Neuronal stem cell (in vitro differentiated cells): ENCODE measurements around the gene STK32B.

Experiments used
- DNase-seq: peaks from one replicate; pipeline ENCODE4 v3.0.0-alpha.2; 2013; ENCODE audit warnings: low spot score
- H2AFZ ChIP-seq: one replicate; pipeline ENCODE4 v1.6.1; 2013; ENCODE audit warnings: mild to moderate bottlenecking, low read length, inconsistent platforms
- H2AK5ac ChIP-seq: 2 replicates; pipeline ENCODE4 v1.6.1; 2013; ENCODE audit warnings: low read depth, mild to moderate bottlenecking, inconsistent platforms, low read length, moderate library complexity, mixed read lengths
- H2BK120ac ChIP-seq: 2 replicates; pipeline ENCODE4 v1.6.1; 2013; ENCODE audit warnings: low read depth, mild to moderate bottlenecking, inconsistent platforms, low read length, moderate library complexity, mixed read lengths
- H2BK12ac ChIP-seq: one replicate; pipeline ENCODE4 v1.6.1; 2013; ENCODE audit warnings: low read length, inconsistent platforms
- H2BK15ac ChIP-seq: 2 replicates; pipeline ENCODE4 v1.6.1; 2013; ENCODE audit warnings: mild to moderate bottlenecking, low read length, inconsistent platforms, mixed read lengths
- H2BK5ac ChIP-seq: one replicate; pipeline ENCODE4 v1.6.1; 2013; ENCODE audit warnings: inconsistent platforms, mild to moderate bottlenecking, low read length, moderate library complexity
- H3K14ac ChIP-seq: one replicate; pipeline ENCODE4 v1.6.1; 2013; ENCODE audit warnings: low read length, inconsistent platforms
- H3K18ac ChIP-seq: 2 replicates; pipeline ENCODE4 v1.6.1; 2013; ENCODE audit warnings: low read length, inconsistent platforms
- H3K23ac ChIP-seq: 2 replicates; pipeline ENCODE4 v1.6.1; 2013; ENCODE audit warnings: low read depth, mild to moderate bottlenecking, mixed read lengths, low read length, inconsistent platforms; ENCODE audit not compliant: poor library complexity
- H3K27ac ChIP-seq: replicated peaks from 3 replicates; pipeline ENCODE4 v1.5.1; 2013; ENCODE audit warnings: low read length, inconsistent platforms
- H3K27me3 ChIP-seq, 3 experiments: 2 replicates each; pipeline ENCODE4 v1.6.1; 2013; ENCODE audit warnings: low read length in 3 of 3, mild to moderate bottlenecking in 2 of 3, inconsistent platforms in 1 of 3, low read depth in 1 of 3, mixed read lengths in 1 of 3, moderate library complexity in 1 of 3; ENCODE audit not compliant: control insufficient read depth in 3 of 3, insufficient read depth in 3 of 3
- H3K36me3 ChIP-seq, 2 donors: replicated peaks in 1 of 2; 2 replicates each; pipeline ENCODE4 v1.6.1; 2013; ENCODE audit warnings: low read length in 2 of 2; ENCODE audit not compliant: control insufficient read depth in 2 of 2, insufficient read depth in 2 of 2
- H3K4ac ChIP-seq: 2 replicates; pipeline ENCODE4 v1.6.1; 2013; ENCODE audit warnings: inconsistent platforms, mild to moderate bottlenecking, low read length, moderate library complexity
- H3K4me1 ChIP-seq, 2 donors: 1 replicate in 1 of 2; 2 replicates in 1 of 2; pipeline ENCODE4 v1.6.1; 2013; ENCODE audit warnings: low read length in 2 of 2, low read depth in 1 of 2; ENCODE audit not compliant: control insufficient read depth in 2 of 2, insufficient read depth in 1 of 2
- H3K4me2 ChIP-seq: one replicate; pipeline ENCODE4 v1.6.1; 2013; ENCODE audit warnings: mild to moderate bottlenecking, low read length, inconsistent platforms; ENCODE audit not compliant: insufficient read depth, poor library complexity, severe bottlenecking
- H3K4me3 ChIP-seq, 2 donors: 2 replicates each; pipeline ENCODE4 v1.5.1; 2013; ENCODE audit warnings: low read length in 2 of 2, mild to moderate bottlenecking in 2 of 2, inconsistent platforms in 1 of 2, moderate library complexity in 1 of 2
- H3K79me1 ChIP-seq: one replicate; pipeline ENCODE4 v1.6.1; 2013; ENCODE audit warnings: low read depth, mild to moderate bottlenecking, inconsistent platforms, low read length, moderate library complexity
- H3K9ac ChIP-seq: one replicate; pipeline ENCODE4 v1.6.1; 2013; ENCODE audit warnings: mild to moderate bottlenecking, low read depth, low read length, inconsistent platforms; ENCODE audit not compliant: poor library complexity
- H3K9me3 ChIP-seq, 2 donors: replicated peaks in 1 of 2; 2 replicates each; pipeline versions ENCODE3 to v1.6.1; 2013; ENCODE audit warnings: low read length in 2 of 2, mild to moderate bottlenecking in 2 of 2, inconsistent platforms in 1 of 2, low read depth in 1 of 2, mixed read lengths in 1 of 2, moderate library complexity in 1 of 2; ENCODE audit not compliant: control insufficient read depth in 2 of 2, insufficient read depth in 1 of 2
- H4K8ac ChIP-seq: one replicate; pipeline ENCODE4 v1.6.1; 2013; ENCODE audit warnings: low read depth, mild to moderate bottlenecking, inconsistent platforms, low read length, moderate library complexity
- H4K91ac ChIP-seq: one replicate; pipeline ENCODE4 v1.6.1; 2013; ENCODE audit warnings: low read length, low read depth, mild to moderate bottlenecking, inconsistent platforms; ENCODE audit not compliant: poor library complexity
- WGBS, 2 donors: extraction: QIAGEN DNeasy Blood & Tissue Kit; methylation state at CpG; one replicate each; pipeline ENCODE4 v1.1.7; 2013; ENCODE audit warnings: missing lambda C conversion rate in 2 of 2, mixed read lengths in 1 of 2; ENCODE audit not compliant: insufficient read length in 2 of 2, insufficient replicate concordance in 1 of 2; ENCODE audit errors: extremely low coverage in 2 of 2; 5-methylcytosine and 5-hydroxymethylcytosine counted together

Gene STK32B

DNA sequence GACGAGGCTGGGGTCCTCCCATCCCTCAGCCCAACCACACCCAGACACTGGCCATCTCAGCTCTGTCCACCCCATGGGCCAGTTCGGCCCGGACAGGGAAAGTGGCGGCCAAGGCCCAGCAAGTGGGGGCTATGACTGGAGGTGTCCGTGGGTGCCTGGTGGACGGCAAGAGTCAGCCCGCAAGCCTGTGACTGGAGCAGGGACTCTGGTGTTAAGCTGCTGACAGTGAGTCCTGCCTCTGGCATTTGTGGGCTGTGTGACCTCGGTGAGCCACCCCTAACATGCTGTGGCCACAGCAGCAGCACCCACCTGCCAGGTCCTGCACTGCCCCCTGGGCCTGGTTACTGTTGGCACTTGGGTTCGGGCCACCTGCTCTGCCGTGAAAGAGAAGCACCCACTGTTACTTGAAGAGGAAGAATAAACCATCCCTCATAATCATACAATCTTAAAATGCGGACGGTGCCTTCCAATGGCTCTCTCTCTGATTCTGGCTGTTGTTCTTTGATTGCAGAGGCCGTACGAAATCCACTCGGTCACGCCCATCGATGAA is 405.1 kb downstream of the STK32B start:
- no peaks in the 10 kb centered on the region for H3K27me3 ChIP-seq
- peak overlapping the region; percentile 63 for H3K14ac ChIP-seq
- H2BK5ac ChIP-seq, result no peak overlapping the region
- no peak overlapping the region for H3K27ac ChIP-seq
- H3K18ac ChIP-seq, result peak overlapping the region; percentile 80
- H3K23ac ChIP-seq, result no peak overlapping the region
- H3K36me3 ChIP-seq, result no peaks in the 10 kb centered on the region
- H2AFZ ChIP-seq, result no peak overlapping the region
- no peak overlapping the region for H2BK12ac ChIP-seq
- no peaks in the 10 kb centered on the region for H3K79me1 ChIP-seq
- H4K8ac ChIP-seq, result no peak overlapping the region
- no CpG with 5 or more reads among the region's 17 CpGs for WGBS, 2 donors
- no peaks in the 10 kb centered on the region for H3K4me1 ChIP-seq
- H3K4me3 ChIP-seq, result no peak overlapping the region
- no peak overlapping the region for H2BK120ac ChIP-seq
- DNase-seq, result no peak
- H2AK5ac ChIP-seq, result peak overlapping the region; percentile 59
- H4K91ac ChIP-seq, result no peak overlapping the region
- no peak overlapping the region for H3K4me2 ChIP-seq
- no peak overlapping the region for H3K4ac ChIP-seq
- no peak overlapping the region for H2BK15ac ChIP-seq
- H3K9me3 ChIP-seq, result peaks cover 0 to 5% of the 10 kb centered on the region in 2 donors
- H3K9ac ChIP-seq, result no peak overlapping the region

DNA sequence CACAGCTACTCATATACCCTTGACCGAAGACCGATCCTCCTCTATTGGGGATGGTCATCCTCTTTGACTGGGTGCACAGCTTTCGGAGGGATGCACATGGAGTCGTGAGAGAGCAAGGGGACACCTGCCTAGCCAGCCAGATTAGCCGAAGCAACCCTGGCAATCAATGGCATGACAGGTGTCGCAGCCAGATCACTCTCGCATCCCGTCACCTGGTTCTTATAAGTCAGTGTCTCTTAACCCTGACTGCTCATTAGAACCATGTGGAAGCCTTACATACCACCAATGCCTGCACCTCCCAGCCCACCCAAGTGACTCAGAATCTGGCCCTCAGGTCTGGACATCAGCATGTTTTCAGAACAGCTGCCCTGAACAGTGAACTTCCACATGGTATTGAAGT is 407.4 kb downstream of the STK32B start:
- no peaks in the 10 kb centered on the region for H3K27me3 ChIP-seq
- no CpG with 5 or more reads among the region's 8 CpGs for WGBS, 2 donors
- no peak overlapping the region for H2BK5ac ChIP-seq
- H3K4me3 ChIP-seq, result peak overlapping the region in 1 of 2 donors; percentile 0
- H3K9me3 ChIP-seq, result peaks cover 0 to 2% of the 10 kb centered on the region in 2 donors
- H3K4ac ChIP-seq, result no peak overlapping the region
- no peak overlapping the region for H2BK120ac ChIP-seq
- no peak overlapping the region for H4K8ac ChIP-seq
- no peak overlapping the region for H3K4me2 ChIP-seq
- H2AK5ac ChIP-seq, result no peak overlapping the region
- no peak for DNase-seq
- H3K18ac ChIP-seq, result peak overlapping the region; percentile 13
- H3K14ac ChIP-seq, result no peak overlapping the region
- no peaks in the 10 kb centered on the region for H3K36me3 ChIP-seq
- H3K27ac ChIP-seq, result no peak overlapping the region
- H2BK12ac ChIP-seq, result no peak overlapping the region
- no peak overlapping the region for H4K91ac ChIP-seq
- no peak overlapping the region for H3K9ac ChIP-seq
- H3K23ac ChIP-seq, result no peak overlapping the region
- H2BK15ac ChIP-seq, result no peak overlapping the region
- H3K79me1 ChIP-seq, result no peaks in the 10 kb centered on the region
- H2AFZ ChIP-seq, result no peak overlapping the region
- peaks cover 0 to 2% of the 10 kb centered on the region in 2 donors for H3K4me1 ChIP-seq

DNA sequence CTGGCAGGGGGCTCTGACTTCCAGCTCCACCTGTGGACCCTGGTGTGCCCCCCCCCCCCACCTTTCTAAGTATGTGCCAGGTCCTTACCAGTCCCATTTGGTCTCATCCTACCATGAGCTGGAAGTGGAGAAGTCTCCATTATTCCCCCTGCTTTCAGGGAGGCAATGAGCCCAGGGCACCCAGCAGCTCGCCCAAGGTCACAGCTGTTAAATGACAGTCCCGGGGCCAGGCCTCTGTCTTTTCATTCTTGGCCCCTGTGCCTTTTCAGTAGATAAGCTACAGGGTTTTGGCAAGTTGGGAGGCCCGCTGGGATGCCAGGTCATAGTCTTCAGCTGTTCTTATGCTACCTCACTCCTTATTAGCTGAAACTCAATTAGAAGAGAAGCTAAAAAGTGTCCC is 408.0 kb downstream of the STK32B start:
- H2BK120ac ChIP-seq, result no peak overlapping the region
- no peak overlapping the region for H3K23ac ChIP-seq
- no peak overlapping the region for H2AFZ ChIP-seq
- no peak overlapping the region for H2BK5ac ChIP-seq
- no peak overlapping the region for H3K4me2 ChIP-seq
- H3K9ac ChIP-seq, result no peak overlapping the region
- no peak overlapping the region for H2AK5ac ChIP-seq
- H2BK15ac ChIP-seq, result no peak overlapping the region
- H3K4me3 ChIP-seq, result no peak overlapping the region
- peaks cover 0 to 4% of the 10 kb centered on the region in 2 donors for H3K4me1 ChIP-seq
- H3K79me1 ChIP-seq, result no peaks in the 10 kb centered on the region
- no peak for DNase-seq
- H4K8ac ChIP-seq, result no peak overlapping the region
- H3K4ac ChIP-seq, result no peak overlapping the region
- no peaks in the 10 kb centered on the region for H3K27me3 ChIP-seq
- no peak overlapping the region for H3K14ac ChIP-seq
- no peak overlapping the region for H2BK12ac ChIP-seq
- peaks cover 0 to 2% of the 10 kb centered on the region in 2 donors for H3K9me3 ChIP-seq
- no peak overlapping the region for H4K91ac ChIP-seq
- H3K27ac ChIP-seq, result no peak overlapping the region
- WGBS, 2 donors, result no CpG with 5 or more reads among the region's 3 CpGs
- H3K36me3 ChIP-seq, result no peaks in the 10 kb centered on the region
- H3K18ac ChIP-seq, result no peak overlapping the region

DNA sequence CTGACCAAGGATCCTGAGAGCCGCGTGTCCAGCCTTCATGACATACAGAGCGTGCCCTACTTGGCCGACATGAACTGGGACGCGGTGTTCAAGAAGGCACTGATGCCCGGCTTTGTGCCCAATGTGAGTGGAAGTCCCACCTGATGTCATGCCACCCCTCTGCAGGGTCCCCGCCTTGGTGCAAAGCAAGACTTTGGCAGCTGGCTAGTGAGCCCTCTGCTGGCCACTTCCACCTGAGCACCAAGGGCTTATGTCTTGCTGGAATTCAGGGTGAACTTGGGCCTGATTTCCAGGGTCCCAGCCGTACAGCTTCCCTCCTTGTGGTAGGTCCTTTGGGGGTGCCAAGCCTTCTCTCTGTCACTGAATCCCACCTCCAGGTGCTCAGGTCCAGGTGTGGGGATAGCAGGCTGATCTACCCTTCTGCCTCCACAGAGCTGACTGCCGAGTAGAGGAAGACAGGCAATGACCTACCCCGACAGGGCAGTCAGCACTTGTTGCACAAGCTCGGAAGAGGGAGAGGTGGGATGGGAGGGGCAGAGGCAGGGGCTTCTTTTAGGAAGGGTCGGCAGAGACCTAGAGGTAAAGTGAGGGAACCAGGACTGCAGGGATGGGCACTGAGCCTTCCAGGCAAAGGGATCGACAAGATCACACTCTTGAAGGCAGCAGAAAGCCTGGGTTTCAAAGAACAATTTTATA is 409.0 kb downstream of the STK32B start:
- WGBS, 2 donors, result no CpG with 5 or more reads among the region's 14 CpGs
- no peaks in the 10 kb centered on the region for H3K79me1 ChIP-seq
- H3K23ac ChIP-seq, result peak overlapping the region; percentile 44
- H4K8ac ChIP-seq, result no peak overlapping the region
- H3K4me2 ChIP-seq, result no peak overlapping the region
- no peaks in the 10 kb centered on the region for H3K27me3 ChIP-seq
- H3K4me1 ChIP-seq, result peaks cover 0 to 5% of the 10 kb centered on the region in 2 donors
- no peak overlapping the region for H3K4ac ChIP-seq
- H3K14ac ChIP-seq, result peak overlapping the region; percentile 86
- no peak overlapping the region for H3K18ac ChIP-seq
- H3K9me3 ChIP-seq, result peaks cover 0 to 4% of the 10 kb centered on the region in 2 donors
- H4K91ac ChIP-seq, result no peak overlapping the region
- H3K9ac ChIP-seq, result no peak overlapping the region
- no peak overlapping the region for H2AFZ ChIP-seq
- no peak overlapping the region for H2BK120ac ChIP-seq
- H2AK5ac ChIP-seq, result peak overlapping the region; percentile 60
- H3K4me3 ChIP-seq, result no peak overlapping the region
- DNase-seq, result peak; percentile 14
- no peaks in the 10 kb centered on the region for H3K36me3 ChIP-seq
- H2BK15ac ChIP-seq, result no peak overlapping the region
- no peak overlapping the region for H2BK5ac ChIP-seq
- no peak overlapping the region for H2BK12ac ChIP-seq
- H3K27ac ChIP-seq, result no peak overlapping the region
